ENCODE data around the gene TCERG1L. TPM values are rescaled to one million over a fixed set of nuclear protein-coding genes. Genes with fewer than 3 reads are reported as not detected.
"Not testable (repeated sequence)": the region's sequence is repeated elsewhere in the genome, so short reads cannot be mapped to it uniquely, and the experiment has no call there.

TCERG1L gene
- total RNA-seq, 1 experiment from 2014 or later, result not detected

DNA sequence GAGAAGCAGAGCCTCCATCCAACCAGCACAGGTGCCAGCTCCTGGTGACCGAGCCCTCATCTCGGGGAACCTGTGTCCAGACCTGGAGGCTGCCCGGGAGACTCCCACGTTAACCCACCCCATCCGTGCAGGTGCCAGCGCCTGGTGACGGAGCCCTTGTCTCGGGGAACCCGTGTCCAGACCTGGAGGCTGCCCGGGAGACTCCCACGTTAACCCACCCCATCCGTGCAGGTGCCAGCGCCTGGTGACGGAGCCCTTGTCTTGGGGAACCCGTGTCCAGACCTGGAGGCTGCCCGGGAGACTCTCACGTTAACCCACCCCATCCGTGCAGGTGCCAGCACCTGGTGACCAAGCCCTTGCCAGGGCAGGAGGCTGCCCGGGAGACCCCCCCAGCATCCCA lies 11.1 kb upstream of the TCERG1L start:
- H3K27ac ChIP-seq (ENCODE audit: low read length); POLR2A ChIA-PET; in situ Hi-C loops (cut with HindIII; ENCODE audit: low pct_unique_long_range_greater_than_20kb, low sequenced_read_pairs); H3K4me1 ChIP-seq (ENCODE audit: control insufficient read depth, insufficient read depth, low read length); H3K9me3 ChIP-seq (ENCODE audit: control insufficient read depth, insufficient read depth, low read depth, low read length); BruUV-seq (replicated peaks); H3K4me3 ChIP-seq (ENCODE audit: low read depth in 2 of 2, low read length in 2 of 2); H3K36me3 ChIP-seq (ENCODE audit: control insufficient read depth, insufficient read depth, low read length); CTCF ChIA-PET; intact Hi-C loops (cut with micrococcal nuclease; ENCODE audit: unreplicated experiment); DNase-seq (ENCODE audit: low read depth, low spot score); ATAC-seq: not testable (repeated sequence)
- peaks cover 29% of the 10 kb centered on the region for H3K27me3 ChIP-seq (ENCODE audit: control insufficient read depth, insufficient read depth, low read length)

GRCh38 chr10:131320860-131321604 lies 9.5 kb upstream of the TCERG1L start:
- Histone ChIP-seq H3K36me3 (ENCODE audit: control insufficient read depth, insufficient read depth, low read length) (no peaks in the 10 kb centered on the region), H3K27me3 (ENCODE audit: control insufficient read depth, insufficient read depth, low read length) (peaks cover 27% of the 10 kb centered on the region), H3K4me3 (ENCODE audit: low read depth in 2 of 2, low read length in 2 of 2) (no peak overlapping the region), H3K4me1 (ENCODE audit: control insufficient read depth, insufficient read depth, low read length) (no peaks in the 10 kb centered on the region), H3K27ac (ENCODE audit: low read length) (no peak overlapping the region), H3K9me3 (ENCODE audit: control insufficient read depth, insufficient read depth, low read depth, low read length) (no peaks in the 10 kb centered on the region)
- DNase-seq (ENCODE audit: low read depth, low spot score) (no peak), ATAC-seq (no peak)
- in situ Hi-C loops (cut with HindIII; ENCODE audit: low pct_unique_long_range_greater_than_20kb, low sequenced_read_pairs), result no loop called here
- intact Hi-C loops (cut with micrococcal nuclease; ENCODE audit: unreplicated experiment), result no loop called here
- TF ChIP-seq REST (IDR thresholded peaks at IDR 0.05; ENCODE audit: insufficient read depth in 1 of 2, low read depth in 2 of 2, low read length in 1 of 2), result no peak
- no peak for TF ChIP-seq SIN3A (IDR thresholded peaks at IDR 0.05; ENCODE audit: borderline replicate concordance, insufficient read depth, low read depth, low read length)
- no peak for TF ChIP-seq POLR2AphosphoS5 (IDR thresholded peaks at IDR 0.05; ENCODE audit: low read depth, low read length)
- TF ChIP-seq TCF7L2 (IDR thresholded peaks at IDR 0.05; ENCODE audit: low read depth, low read length), result no peak
- TF ChIP-seq, protein P1, sequence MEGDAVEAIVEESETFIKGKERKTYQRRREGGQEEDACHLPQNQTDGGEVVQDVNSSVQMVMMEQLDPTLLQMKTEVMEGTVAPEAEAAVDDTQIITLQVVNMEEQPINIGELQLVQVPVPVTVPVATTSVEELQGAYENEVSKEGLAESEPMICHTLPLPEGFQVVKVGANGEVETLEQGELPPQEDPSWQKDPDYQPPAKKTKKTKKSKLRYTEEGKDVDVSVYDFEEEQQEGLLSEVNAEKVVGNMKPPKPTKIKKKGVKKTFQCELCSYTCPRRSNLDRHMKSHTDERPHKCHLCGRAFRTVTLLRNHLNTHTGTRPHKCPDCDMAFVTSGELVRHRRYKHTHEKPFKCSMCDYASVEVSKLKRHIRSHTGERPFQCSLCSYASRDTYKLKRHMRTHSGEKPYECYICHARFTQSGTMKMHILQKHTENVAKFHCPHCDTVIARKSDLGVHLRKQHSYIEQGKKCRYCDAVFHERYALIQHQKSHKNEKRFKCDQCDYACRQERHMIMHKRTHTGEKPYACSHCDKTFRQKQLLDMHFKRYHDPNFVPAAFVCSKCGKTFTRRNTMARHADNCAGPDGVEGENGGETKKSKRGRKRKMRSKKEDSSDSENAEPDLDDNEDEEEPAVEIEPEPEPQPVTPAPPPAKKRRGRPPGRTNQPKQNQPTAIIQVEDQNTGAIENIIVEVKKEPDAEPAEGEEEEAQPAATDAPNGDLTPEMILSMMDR (IDR thresholded peaks at IDR 0.05), result no peak
- BruUV-seq (replicated peaks), result no TSS peak
- POLR2A ChIA-PET, result no interaction called here
- CTCF ChIA-PET, result interaction anchor here (0.6 kb wide), 1 partner anchor 466 kb away, joined by 5 read pairs; no protein-coding TSS in a partner anchor

DNA sequence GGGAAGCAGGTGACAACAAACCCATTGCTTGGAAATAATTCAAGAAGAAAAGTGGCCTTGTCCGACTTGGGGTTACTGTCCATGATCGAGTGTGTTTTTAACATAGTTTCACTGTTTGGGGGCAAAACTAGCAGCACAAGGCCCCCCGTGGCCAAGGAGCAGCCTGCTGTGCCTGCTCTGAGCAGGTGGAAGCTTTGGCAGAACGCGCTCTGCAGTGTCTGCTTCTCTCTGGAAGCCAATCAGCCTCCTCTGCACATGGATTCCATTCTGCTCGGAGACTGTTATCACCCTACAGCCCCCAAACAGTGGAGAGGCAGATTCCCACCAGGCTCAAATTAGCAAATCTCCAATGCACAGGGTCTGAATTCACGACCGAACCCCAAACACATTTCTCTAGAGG lies 7.3 kb upstream of the TCERG1L start:
- CTCF ChIA-PET, result no interaction called here
- POLR2A ChIA-PET, result no interaction called here
- H3K4me3 ChIP-seq (ENCODE audit: low read depth in 2 of 2, low read length in 2 of 2), result no peak overlapping the region
- in situ Hi-C loops (cut with HindIII; ENCODE audit: low pct_unique_long_range_greater_than_20kb, low sequenced_read_pairs), result no loop called here
- no peak for DNase-seq (ENCODE audit: low read depth, low spot score)
- H3K36me3 ChIP-seq (ENCODE audit: control insufficient read depth, insufficient read depth, low read length), result no peaks in the 10 kb centered on the region
- H3K4me1 ChIP-seq (ENCODE audit: control insufficient read depth, insufficient read depth, low read length), result no peaks in the 10 kb centered on the region
- H3K27ac ChIP-seq (ENCODE audit: low read length), result no peak overlapping the region
- intact Hi-C loops (cut with micrococcal nuclease; ENCODE audit: unreplicated experiment), result no loop called here
- ATAC-seq, result no peak
- H3K27me3 ChIP-seq (ENCODE audit: control insufficient read depth, insufficient read depth, low read length), result peaks cover 20% of the 10 kb centered on the region
- BruUV-seq (replicated peaks), result no TSS peak
- no peaks in the 10 kb centered on the region for H3K9me3 ChIP-seq (ENCODE audit: control insufficient read depth, insufficient read depth, low read depth, low read length)
- TF ChIP-seq, protein P1 (IDR thresholded peaks at IDR 0.05), result no peak
- TF ChIP-seq SIN3A (IDR thresholded peaks at IDR 0.05; ENCODE audit: borderline replicate concordance, insufficient read depth, low read depth, low read length), result no peak
- TF ChIP-seq TCF7L2 (IDR thresholded peaks at IDR 0.05; ENCODE audit: low read depth, low read length), result no peak
- TF ChIP-seq REST (IDR thresholded peaks at IDR 0.05; ENCODE audit: insufficient read depth in 1 of 2, low read depth in 2 of 2, low read length in 1 of 2), result no peak

All from Panc1 (cell line).